Measurements from ENCODE around the gene ERI3.

The ERI3 gene

GRCh38 chr1:44354840-44355581 is at the start of gene ERI3:
Gene ERI3, minus strand, starts transcription at chr1:44355257. Its CDS starts 231 bp downstream, at chr1:44355026.
- peak; percentile 99 for DNase-seq

- no peak for DNase-seq
Observed at GRCh38 chr1:44401256-44402228, 46.5 kb upstream of the ERI3 start.

GRCh38 chr1:44390277-44390676 is 35.2 kb upstream of the ERI3 start:
- no peak for DNase-seq

- DNase-seq = no peak
Observed at GRCh38 chr1:44389437-44389836, 34.4 kb upstream of the ERI3 start.

GRCh38 chr1:44388551-44388950 is 33.5 kb upstream of the ERI3 start:
- no peak for DNase-seq

GRCh38 chr1:44380666-44381177 is 25.7 kb upstream of the ERI3 start:
- DNase-seq = no peak

GRCh38 chr1:44377925-44378784 is 23.1 kb upstream of the ERI3 start:
- peak; percentile 73 for DNase-seq

GRCh38 chr1:44375547-44375946 is 20.5 kb upstream of the ERI3 start:
- no peak for DNase-seq

GRCh38 chr1:44371206-44371605 is 16.1 kb upstream of the ERI3 start:
- no peak for DNase-seq

- no peak for DNase-seq
Observed at GRCh38 chr1:44368471-44369151, 13.6 kb upstream of the ERI3 start.

GRCh38 chr1:44367944-44368343 is 12.9 kb upstream of the ERI3 start:
- no peak for DNase-seq

- DNase-seq = no peak
Observed at GRCh38 chr1:44366371-44366975, 11.4 kb upstream of the ERI3 start.

- DNase-seq = no peak
Observed at GRCh38 chr1:44361478-44361877, 6.4 kb upstream of the ERI3 start.

GRCh38 chr1:44359234-44359935 is 4.3 kb upstream of the ERI3 start:
- no peak for DNase-seq

GRCh38 chr1:44357710-44358109 is 2.7 kb upstream of the ERI3 start:
- no peak for DNase-seq

GRCh38 chr1:44355582-44356305 is 687 bp upstream of the ERI3 start:
- DNase-seq = no peak

GRCh38 chr1:44354268-44354839 is 703 bp downstream of the ERI3 start:
- DNase-seq = no peak

- DNase-seq = no peak
Observed at GRCh38 chr1:44353604-44354003, 1.5 kb downstream of the ERI3 start.

- DNase-seq = no peak
Observed at GRCh38 chr1:44351289-44351688, 3.8 kb downstream of the ERI3 start.

GRCh38 chr1:44348061-44348485 is 7.0 kb downstream of the ERI3 start:
- no peak for DNase-seq
